ENCODE measurements around the gene ADGRD1. TPM values are rescaled to one million over a fixed set of nuclear protein-coding genes. Genes with fewer than 3 reads are reported as not detected.

ADGRD1 gene
- total RNA-seq, 4 donors from 2014 or later: 8.3 to 18.1 (median 12.5) TPM

GRCh38 chr12:131030472-131031328, 77.0 kb downstream of the ADGRD1 start:
- Histone ChIP-seq H3K4me3 (no peak overlapping the region), H3K4me1 (peaks cover 0 to 6% (median 3%) of the 10 kb centered on the region in 4 donors), H3K36me3 (no peaks in the 10 kb centered on the region), H3K27ac (no peak overlapping the region), H3K27me3 (no peaks in the 10 kb centered on the region), H3K9me3 (no peaks in the 10 kb centered on the region)
- intact Hi-C loops (cut with DNase I; ENCODE audit: low total_unique reads): no loop called here
- no peak for DNase-seq
- 90% methylated on average over 33 of the region's 35 CpGs; no CpG with 5 or more reads in 1 of the 2 donors for WGBS, 2 donors (ENCODE audit: low coverage in 1 of 2)
- TF ChIP-seq EP300 (IDR thresholded peaks at IDR 0.05; ENCODE audit: low read depth) (no peak), POLR2A (IDR thresholded peaks at IDR 0.05) (no peak), POLR2AphosphoS5 (IDR thresholded peaks at IDR 0.05) (no peak), CTCF (IDR thresholded peaks at IDR 0.05) (no peak)
- in situ Hi-C loops (cut with MboI; ENCODE audit: low pct_ligation_motif_present in 1 of 4, low pct_unique_long_range_greater_than_20kb in 1 of 4, low sequenced_read_pairs in 3 of 4): no loop called here

GRCh38 chr12:131032082-131032750, 78.5 kb downstream of the ADGRD1 start:
- Histone ChIP-seq H3K27me3 (no peaks in the 10 kb centered on the region), H3K27ac (no peak overlapping the region), H3K36me3 (no peaks in the 10 kb centered on the region), H3K4me1 (peaks cover 0 to 6% (median 3%) of the 10 kb centered on the region in 4 donors), H3K9me3 (no peaks in the 10 kb centered on the region), H3K4me3 (no peak overlapping the region)
- DNase-seq: no peak
- intact Hi-C loops (cut with DNase I; ENCODE audit: low total_unique reads): no loop called here
- in situ Hi-C loops (cut with MboI; ENCODE audit: low pct_ligation_motif_present in 1 of 4, low pct_unique_long_range_greater_than_20kb in 1 of 4, low sequenced_read_pairs in 3 of 4): no loop called here
- TF ChIP-seq POLR2AphosphoS5 (IDR thresholded peaks at IDR 0.05) (no peak), POLR2A (IDR thresholded peaks at IDR 0.05) (no peak), EP300 (IDR thresholded peaks at IDR 0.05; ENCODE audit: low read depth) (no peak), CTCF (IDR thresholded peaks at IDR 0.05) (no peak)
- WGBS, 2 donors (ENCODE audit: low coverage in 1 of 2): 78 to 95% methylated on average over 9 to 28 of the region's 28 CpGs

GRCh38 chr12:131033486-131033885, 79.8 kb downstream of the ADGRD1 start:
- 83% methylated on average over 15 of the region's 16 CpGs; no CpG with 5 or more reads in 1 of the 2 donors for WGBS, 2 donors (ENCODE audit: low coverage in 1 of 2)
- Histone ChIP-seq H3K4me1 (peaks cover 0 to 3% (median 0%) of the 10 kb centered on the region in 4 donors), H3K36me3 (no peaks in the 10 kb centered on the region), H3K27me3 (no peaks in the 10 kb centered on the region), H3K9me3 (no peaks in the 10 kb centered on the region), H3K27ac (no peak overlapping the region), H3K4me3 (no peak overlapping the region)
- no peak for DNase-seq
- no peak for TF ChIP-seq CTCF (IDR thresholded peaks at IDR 0.05)
- in situ Hi-C loops (cut with MboI; ENCODE audit: low pct_ligation_motif_present in 1 of 4, low pct_unique_long_range_greater_than_20kb in 1 of 4, low sequenced_read_pairs in 3 of 4) (no loop called here), intact Hi-C loops (cut with DNase I; ENCODE audit: low total_unique reads) (no loop called here)

GRCh38 chr12:131033886-131034482, 80.3 kb downstream of the ADGRD1 start:
- no peak overlapping the region for H3K4me3 ChIP-seq
- no peak for DNase-seq
- no peaks in the 10 kb centered on the region for H3K36me3 ChIP-seq
- no peaks in the 10 kb centered on the region for H3K27me3 ChIP-seq
- no peak for TF ChIP-seq POLR2A (IDR thresholded peaks at IDR 0.05)
- TF ChIP-seq POLR2AphosphoS5 (IDR thresholded peaks at IDR 0.05): no peak
- no peak for TF ChIP-seq EP300 (IDR thresholded peaks at IDR 0.05; ENCODE audit: low read depth)
- no peak for TF ChIP-seq CTCF (IDR thresholded peaks at IDR 0.05)
- in situ Hi-C loops (cut with MboI; ENCODE audit: low pct_ligation_motif_present in 1 of 4, low pct_unique_long_range_greater_than_20kb in 1 of 4, low sequenced_read_pairs in 3 of 4) (no loop called here), intact Hi-C loops (cut with DNase I; ENCODE audit: low total_unique reads) (no loop called here)
- H3K4me1 ChIP-seq: no peaks in the 10 kb centered on the region
- no peak overlapping the region for H3K27ac ChIP-seq
- no peaks in the 10 kb centered on the region for H3K9me3 ChIP-seq
- 85 to 87% methylated on average over 4 to 30 of the region's 30 CpGs for WGBS, 2 donors (ENCODE audit: low coverage in 1 of 2)
